ENCODE measurements around the gene PRKAG2.

Gene PRKAG2

DNA sequence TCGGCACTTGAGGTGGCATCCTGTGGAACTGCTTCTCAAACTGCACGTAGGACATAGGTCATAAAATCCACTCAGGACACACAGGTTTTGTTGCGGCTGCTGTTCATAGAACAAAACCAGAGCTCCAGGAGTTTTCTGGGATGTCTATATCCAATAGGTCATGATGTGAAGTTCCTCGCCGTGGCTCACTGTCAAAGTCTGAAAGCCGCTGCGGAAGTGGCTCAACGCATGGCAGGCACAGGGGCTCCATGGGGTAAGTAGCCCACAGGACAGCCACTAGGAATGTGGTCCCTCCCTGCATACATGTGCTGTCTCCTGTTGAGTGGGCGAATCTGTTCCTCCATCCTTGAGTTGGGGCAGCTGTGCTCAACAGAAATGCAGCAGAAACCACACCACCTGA lies 72.2 kb downstream of the PRKAG2 start:
- TF ChIP-seq, protein P1, sequence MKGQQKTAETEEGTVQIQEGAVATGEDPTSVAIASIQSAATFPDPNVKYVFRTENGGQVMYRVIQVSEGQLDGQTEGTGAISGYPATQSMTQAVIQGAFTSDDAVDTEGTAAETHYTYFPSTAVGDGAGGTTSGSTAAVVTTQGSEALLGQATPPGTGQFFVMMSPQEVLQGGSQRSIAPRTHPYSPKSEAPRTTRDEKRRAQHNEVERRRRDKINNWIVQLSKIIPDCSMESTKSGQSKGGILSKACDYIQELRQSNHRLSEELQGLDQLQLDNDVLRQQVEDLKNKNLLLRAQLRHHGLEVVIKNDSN (IDR thresholded peaks at IDR 0.05) = no peak
- TF ChIP-seq TCF12 (IDR thresholded peaks at IDR 0.05; ENCODE audit: low read depth) = no peak
- TF ChIP-seq TEAD4 (IDR thresholded peaks at IDR 0.05) = no peak
- TF ChIP-seq EGR1 (IDR thresholded peaks at IDR 0.05) = no peak
- no peak for TF ChIP-seq NFIC (IDR thresholded peaks at IDR 0.05)
- TF ChIP-seq TAF1 (IDR thresholded peaks at IDR 0.05; ENCODE audit: low read depth) = no peak
- TF ChIP-seq YY1 (IDR thresholded peaks at IDR 0.05; ENCODE audit: low read depth) = no peak
- no peak for TF ChIP-seq EP300 (IDR thresholded peaks at IDR 0.05; ENCODE audit: borderline replicate concordance)
- no peak for TF ChIP-seq FOXM1 (IDR thresholded peaks at IDR 0.05; ENCODE audit: borderline replicate concordance, low read depth)
- no peak for TF ChIP-seq REST (IDR thresholded peaks at IDR 0.05; ENCODE audit: low read depth)
- TF ChIP-seq MAX (IDR thresholded peaks at IDR 0.05) = no peak
- TF ChIP-seq CEBPB (IDR thresholded peaks at IDR 0.05) = no peak
- no peak for TF ChIP-seq ZBTB7A (IDR thresholded peaks at IDR 0.05; ENCODE audit: low read depth)
- TF ChIP-seq CREB1 (IDR thresholded peaks at IDR 0.05; ENCODE audit: low read depth) = no peak
- TF ChIP-seq RAD21 (IDR thresholded peaks at IDR 0.05; ENCODE audit: low read depth) = no peak

- no peak for TF ChIP-seq TAF1 (IDR thresholded peaks at IDR 0.05; ENCODE audit: low read depth)
- no peak for TF ChIP-seq NFIC (IDR thresholded peaks at IDR 0.05)
- no peak for TF ChIP-seq EP300 (IDR thresholded peaks at IDR 0.05; ENCODE audit: borderline replicate concordance)
- TF ChIP-seq CEBPB (IDR thresholded peaks at IDR 0.05) = no peak
- no peak for TF ChIP-seq TEAD4 (IDR thresholded peaks at IDR 0.05)
Measured at GRCh38 chr7:151803841-151804240, 73.1 kb downstream of the PRKAG2 start.

- TF ChIP-seq NFIC (IDR thresholded peaks at IDR 0.05) (no peak), CREB1 (IDR thresholded peaks at IDR 0.05; ENCODE audit: low read depth) (no peak), TEAD4 (IDR thresholded peaks at IDR 0.05) (no peak), TAF1 (IDR thresholded peaks at IDR 0.05; ENCODE audit: low read depth) (no peak), FOXM1 (IDR thresholded peaks at IDR 0.05; ENCODE audit: borderline replicate concordance, low read depth) (no peak), MAX (IDR thresholded peaks at IDR 0.05) (no peak), EGR1 (IDR thresholded peaks at IDR 0.05) (no peak), REST (IDR thresholded peaks at IDR 0.05; ENCODE audit: low read depth) (no peak), TCF12 (IDR thresholded peaks at IDR 0.05; ENCODE audit: low read depth) (no peak), CEBPB (IDR thresholded peaks at IDR 0.05) (no peak), EP300 (IDR thresholded peaks at IDR 0.05; ENCODE audit: borderline replicate concordance) (no peak), ZBTB7A (IDR thresholded peaks at IDR 0.05; ENCODE audit: low read depth) (no peak), RAD21 (IDR thresholded peaks at IDR 0.05; ENCODE audit: low read depth) (no peak), YY1 (IDR thresholded peaks at IDR 0.05; ENCODE audit: low read depth) (no peak)
- TF ChIP-seq, protein P1 (IDR thresholded peaks at IDR 0.05) = no peak
Measured at GRCh38 chr7:151802469-151802846, 74.5 kb downstream of the PRKAG2 start.

DNA sequence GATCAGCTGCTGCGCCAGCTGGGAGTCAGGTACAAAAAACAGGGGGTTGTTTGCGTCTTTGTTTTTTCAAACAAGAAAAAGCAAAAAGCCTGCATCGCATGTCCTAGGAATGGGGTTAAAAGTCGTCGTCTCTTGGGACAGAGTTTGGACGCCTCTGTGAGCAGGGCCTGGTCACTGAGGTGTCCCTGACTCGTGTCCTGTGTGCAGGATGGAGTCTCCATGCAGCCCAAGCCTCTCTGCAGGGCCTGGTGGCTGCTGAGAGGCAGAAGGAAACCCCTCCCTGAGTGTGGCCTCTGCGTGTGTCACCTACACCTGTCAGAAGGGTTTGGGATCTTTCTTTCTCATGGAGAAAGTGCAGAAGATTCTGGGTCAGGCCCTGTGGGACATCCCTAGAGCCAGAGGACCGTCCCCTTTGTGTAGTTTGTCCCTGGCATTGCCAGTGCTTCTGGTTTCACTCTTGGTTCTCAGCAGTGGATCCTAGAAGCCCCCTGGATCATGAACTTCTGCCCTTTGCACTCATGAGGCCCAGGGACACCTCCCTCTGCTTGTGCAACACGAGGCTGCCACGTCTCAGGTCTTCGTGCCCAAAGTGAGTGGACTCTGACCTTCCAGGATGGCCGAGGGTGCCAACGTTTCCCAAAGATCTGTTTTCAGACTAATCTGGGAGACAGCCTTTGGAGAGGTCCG lies 75.0 kb downstream of the PRKAG2 start:
- TF ChIP-seq EP300 (IDR thresholded peaks at IDR 0.05; ENCODE audit: borderline replicate concordance) (no peak), EGR1 (IDR thresholded peaks at IDR 0.05) (no peak), REST (IDR thresholded peaks at IDR 0.05; ENCODE audit: low read depth) (no peak), RAD21 (IDR thresholded peaks at IDR 0.05; ENCODE audit: low read depth) (no peak)
